RPMI8226 (cell line): ENCODE data around the gene AKR1D1.
"Not testable (repeated sequence)": the region's sequence is repeated elsewhere in the genome, so short reads cannot be mapped to it uniquely, and the experiment has no call there.

Experiments used
- DNase-seq: peaks from one replicate; pipeline ENCODE4 v3.0.0-alpha.2; 2015

AKR1D1 gene, protein sequence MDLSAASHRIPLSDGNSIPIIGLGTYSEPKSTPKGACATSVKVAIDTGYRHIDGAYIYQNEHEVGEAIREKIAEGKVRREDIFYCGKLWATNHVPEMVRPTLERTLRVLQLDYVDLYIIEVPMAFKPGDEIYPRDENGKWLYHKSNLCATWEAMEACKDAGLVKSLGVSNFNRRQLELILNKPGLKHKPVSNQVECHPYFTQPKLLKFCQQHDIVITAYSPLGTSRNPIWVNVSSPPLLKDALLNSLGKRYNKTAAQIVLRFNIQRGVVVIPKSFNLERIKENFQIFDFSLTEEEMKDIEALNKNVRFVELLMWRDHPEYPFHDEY

DNA sequence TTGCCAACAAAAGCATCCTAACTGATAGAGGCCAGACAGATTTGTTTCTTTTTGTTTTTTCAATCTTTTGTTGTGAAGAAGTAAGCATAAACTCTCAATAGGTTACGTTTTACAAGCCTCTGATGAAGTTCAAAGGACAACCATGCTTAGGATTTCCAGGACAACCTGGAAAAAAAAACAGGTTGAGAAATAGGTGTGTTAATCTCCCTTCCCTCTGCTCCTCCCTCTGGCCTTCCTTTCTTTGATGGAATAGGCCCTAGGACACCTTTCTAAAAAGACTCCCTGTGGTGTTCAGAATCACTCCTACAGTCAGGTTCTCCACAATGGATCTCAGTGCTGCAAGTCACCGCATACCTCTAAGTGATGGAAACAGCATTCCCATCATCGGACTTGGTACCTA lies at the start of gene AKR1D1:
AKR1D1 (plus strand) TSS at position 264 of the 400 bp plus-strand sequence; CDS start at position 324, 60 bp downstream.
- DNase-seq: no peak

DNA sequence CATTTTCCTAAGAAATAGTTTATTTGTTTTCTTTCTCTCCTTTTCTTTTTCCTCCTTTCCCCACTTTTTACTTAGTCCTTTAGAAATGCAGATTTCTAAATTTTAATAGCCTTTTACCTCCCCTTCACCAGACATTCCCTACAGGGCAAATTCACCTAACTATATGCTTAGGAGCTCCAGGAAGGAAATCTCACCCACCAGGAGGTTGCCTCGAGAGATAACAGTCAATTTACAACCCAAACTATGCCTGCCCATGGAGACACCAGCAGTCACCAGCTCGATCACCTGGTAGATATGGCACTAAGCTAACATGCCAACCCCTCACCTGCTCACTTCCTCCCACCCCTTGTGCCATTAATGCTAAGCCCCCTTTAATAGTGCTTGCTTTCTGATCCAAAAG lies 49.2 kb upstream of the AKR1D1 start:
- DNase-seq: no peak

DNA sequence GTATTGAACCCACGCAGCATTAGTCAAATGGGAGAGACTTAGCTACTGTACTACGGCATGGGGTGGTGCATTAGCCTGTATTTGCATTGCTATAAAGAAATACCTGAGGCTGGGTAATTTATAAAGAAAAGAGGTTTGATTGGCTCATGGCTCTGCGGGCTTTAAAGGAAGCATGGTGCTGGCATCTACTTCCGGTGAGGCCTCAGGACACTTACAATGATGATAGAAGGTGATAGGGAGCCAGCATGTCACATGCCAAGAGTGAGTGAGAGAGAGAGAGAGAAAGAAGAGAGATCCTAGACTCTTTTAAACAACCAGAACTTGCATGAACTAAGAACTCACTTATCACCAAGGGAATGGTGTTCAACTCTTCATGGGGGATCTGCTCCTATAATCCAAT lies 47.1 kb upstream of the AKR1D1 start:
- DNase-seq: no peak

DNA sequence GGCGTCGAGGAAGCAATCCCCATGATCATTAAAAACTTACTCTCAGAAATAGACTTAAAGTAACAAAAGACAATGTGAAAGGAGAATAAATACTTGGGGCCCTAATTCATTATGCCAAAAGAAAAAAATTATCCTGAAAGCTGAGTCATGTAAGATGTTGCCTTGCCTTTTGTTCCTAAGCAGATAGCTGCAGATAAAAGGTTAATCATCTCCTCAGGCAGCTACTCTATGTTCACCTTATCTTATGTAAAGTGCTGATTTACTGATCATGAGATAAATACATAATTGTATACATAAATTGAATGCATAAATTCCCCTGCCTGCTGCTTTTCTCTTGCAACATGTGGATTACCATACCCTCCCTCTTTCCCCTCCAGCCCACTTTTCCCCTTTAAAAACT lies 46.3 kb upstream of the AKR1D1 start:
- no peak for DNase-seq

DNA sequence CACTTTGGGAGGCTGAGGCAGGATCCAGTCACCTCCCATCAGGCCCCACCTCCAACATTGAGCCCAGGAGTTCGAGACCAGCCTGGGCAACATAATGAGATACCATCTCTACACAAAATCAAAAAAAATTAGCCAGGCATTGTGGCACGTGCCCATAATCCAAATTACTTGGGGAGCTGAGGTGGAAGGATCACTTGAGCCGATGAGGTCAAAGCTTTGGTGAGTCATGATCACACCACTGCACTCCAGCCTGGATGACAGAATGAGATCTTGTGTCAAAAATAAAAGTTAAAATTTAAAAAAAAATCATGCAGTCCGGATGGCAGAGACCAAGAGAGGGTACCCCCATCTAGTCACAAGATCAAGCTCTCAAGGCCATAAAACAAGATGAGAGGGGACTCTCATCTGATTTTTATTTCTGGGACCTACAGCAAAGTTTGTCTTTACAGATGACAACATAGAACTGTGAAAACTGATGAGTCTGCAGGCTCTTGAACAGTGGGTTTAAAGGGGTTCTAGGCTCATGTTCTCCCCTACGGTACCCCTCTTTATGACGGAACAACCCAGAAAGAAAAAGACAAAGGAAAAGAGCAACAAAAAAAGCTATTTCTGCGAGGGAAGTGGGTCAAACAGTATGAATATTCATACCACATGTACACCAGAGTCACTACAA lies 45.4 kb upstream of the AKR1D1 start:
- no peak for DNase-seq

DNA sequence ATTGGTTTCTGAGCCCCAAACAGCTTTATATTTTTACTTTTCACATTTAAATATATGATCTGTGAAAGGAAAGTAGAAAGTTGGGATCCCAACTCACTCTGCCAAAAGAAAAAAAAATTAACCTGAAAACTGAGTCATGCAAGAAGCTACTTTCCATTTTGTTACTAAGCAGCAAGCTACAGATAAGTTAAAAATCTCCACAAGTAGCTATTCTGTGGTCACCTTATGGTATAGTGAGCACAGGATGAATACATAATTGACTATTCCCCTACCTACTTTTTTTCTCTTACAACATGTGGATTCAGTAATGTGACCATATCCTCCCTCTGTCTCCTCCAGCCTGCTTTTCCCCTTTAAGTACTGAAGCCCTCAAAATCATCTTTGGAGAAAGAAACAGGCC lies 44.1 kb upstream of the AKR1D1 start:
- DNase-seq: no peak

DNA sequence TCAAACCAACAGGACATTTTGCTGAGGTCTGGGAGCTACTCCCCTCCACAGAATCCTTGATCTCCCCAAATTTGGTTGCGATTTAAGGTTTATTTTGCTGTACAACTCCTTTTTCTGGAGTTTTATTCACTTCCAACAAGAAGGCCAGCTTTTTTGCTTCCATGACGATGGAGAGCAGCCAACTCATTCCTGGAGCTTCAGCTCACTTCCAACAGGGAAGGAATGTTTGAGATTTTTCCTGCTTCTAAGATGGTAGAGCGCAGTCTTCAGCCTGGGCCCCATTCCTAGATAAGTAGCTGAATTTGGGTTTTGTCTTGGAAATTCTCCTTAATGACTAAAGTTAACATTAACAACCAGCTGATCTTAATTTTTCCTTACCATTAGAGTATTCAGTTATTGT lies 43.5 kb upstream of the AKR1D1 start:
- no peak for DNase-seq

DNA sequence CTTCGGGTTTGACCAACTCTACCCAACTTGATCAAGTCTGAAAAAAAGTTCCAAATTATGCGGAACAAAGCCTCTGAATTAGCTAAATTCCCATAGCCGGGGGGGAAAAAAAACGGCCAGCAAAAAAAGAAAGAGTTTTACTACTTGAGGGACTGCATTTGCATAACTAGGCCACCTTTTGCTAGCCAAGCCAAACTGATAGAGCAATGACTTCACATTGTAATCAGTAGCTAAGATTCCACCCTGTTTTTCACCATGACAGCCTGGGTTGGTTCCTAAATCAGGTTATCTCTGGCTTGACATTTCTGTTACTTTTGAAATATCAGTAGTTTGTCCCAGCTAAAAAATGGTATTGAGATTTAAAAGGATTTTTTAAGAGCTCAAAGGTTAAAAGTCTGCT lies 43.0 kb upstream of the AKR1D1 start:
- no peak for DNase-seq

DNA sequence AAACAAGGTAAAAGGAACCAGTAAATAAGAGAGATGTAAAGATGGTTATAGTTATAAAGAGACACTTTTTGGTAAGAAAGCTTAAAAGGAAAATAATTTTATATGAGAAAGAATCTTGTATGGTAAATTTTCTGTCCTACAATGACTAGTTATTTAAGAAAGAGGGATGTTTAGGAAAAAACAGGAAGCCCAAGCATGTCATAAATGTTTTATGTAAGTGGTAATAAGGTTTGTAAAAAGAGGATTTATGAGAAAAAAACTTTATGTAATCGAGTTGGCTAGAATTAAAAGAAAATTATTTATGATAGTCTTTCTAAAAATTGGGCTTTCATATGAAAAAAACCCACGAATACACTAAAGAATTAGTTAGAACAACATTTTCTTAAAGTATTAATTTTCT lies 40.1 kb upstream of the AKR1D1 start:
- no peak for DNase-seq

DNA sequence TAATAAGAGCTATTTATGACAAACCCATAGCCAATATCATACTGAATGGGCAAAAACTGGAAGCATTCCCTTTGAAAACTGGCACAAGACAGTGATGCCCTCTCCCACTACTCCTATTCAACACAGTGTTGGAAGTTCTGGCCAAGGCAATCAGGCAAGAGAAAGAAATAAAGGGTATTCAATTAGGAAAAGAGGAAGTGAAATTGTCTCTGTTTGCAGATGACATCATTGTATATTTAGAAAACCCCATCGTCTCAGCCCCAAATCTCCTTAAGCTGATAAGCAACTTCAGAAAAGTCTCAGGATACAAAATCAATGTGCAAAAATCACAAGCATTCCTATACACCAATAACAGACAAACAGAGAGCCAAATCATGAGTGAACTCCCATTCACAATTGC lies 36.2 kb upstream of the AKR1D1 start:
- not testable (repeated sequence) for DNase-seq

DNA sequence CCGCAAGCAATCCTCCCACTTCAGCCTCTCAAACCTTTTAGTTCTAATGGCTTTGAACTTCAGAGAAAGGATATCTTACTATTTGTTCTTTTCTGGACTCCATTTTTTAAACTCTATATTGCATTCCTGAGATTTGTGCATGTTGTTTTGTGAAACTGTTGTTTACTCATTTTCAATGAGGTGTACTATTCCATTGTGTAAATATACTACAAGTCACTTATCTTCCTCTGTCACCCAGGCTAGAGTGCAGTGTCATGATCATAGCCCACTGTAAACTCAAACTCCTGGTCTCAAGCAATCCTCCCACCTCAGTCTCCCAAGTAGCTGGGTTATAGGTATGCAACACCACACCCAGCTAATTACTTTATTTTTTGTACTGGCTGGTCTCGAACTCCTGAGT lies 31.4 kb upstream of the AKR1D1 start:
- DNase-seq: no peak

DNA sequence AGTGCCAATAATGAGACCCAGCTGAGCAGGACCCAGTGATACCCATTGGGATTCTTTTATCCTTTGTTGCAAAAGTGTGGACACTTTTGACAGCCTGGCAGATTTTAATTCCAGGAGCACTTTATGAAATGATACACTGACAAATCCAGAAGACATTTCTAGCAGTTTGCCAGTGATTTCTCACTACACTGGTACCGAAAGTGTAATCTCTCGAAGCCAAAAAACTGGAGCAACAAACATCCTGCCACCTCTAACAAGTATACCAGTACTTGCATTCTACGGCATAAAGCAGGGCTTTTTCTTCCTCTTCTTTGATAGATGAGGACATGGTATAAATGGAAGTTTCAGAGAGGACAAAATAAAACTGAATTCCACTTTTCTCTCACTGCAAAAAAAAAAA lies 28.4 kb upstream of the AKR1D1 start:
- DNase-seq: no peak

DNA sequence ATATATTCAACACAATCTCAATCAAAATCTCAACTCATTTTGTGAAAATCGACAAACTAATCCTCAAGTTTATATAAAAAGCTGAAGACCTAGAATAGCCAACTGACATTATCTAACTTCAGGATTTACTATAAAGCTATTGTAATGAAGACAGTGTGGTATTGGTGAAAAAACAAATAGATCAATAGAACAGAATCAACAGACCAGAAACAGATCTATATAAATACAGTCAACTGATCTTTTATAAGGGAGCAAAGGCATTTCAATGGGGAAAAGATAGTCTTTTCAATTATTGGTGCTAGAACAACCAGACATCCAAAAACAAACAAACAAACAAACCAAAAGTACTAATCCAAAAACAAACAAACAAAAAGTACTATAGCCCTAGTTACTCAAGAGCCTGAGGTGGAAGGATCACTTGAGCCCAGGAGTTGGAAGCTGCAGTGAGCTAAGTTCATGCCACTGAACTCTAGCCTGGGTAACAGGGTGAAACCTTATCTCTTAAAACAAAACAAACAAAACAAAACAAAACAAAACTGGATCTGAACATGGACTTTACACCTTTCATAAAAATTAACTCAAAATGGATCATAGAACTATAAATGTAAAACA lies 26.6 kb upstream of the AKR1D1 start:
- no peak for DNase-seq

DNA sequence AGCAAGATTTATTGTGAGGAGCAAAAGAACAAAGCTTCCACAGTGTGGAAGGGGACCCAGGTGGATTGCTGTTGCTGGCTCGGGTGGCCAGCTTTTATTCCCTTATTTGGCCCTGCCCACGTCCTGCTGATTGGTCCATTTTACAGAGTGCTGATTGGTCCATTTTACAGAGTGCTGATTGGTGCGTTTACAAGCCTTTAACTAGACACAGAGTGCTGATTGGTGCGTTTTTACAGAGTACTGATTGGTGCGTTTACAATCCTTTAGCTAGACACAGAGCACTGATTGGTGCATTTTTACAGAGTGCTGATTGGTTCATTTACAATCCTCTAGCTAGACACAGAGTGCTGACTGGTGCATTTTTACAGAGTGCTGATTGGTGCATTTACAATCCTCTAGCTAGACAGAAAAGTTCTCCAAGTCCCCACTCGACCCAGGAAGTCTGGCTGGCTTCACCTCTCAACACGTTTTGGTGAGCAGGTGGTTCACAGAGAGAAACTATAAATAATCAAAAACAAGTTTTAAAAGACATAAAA lies 24.5 kb upstream of the AKR1D1 start:
- DNase-seq: not testable (repeated sequence)

DNA sequence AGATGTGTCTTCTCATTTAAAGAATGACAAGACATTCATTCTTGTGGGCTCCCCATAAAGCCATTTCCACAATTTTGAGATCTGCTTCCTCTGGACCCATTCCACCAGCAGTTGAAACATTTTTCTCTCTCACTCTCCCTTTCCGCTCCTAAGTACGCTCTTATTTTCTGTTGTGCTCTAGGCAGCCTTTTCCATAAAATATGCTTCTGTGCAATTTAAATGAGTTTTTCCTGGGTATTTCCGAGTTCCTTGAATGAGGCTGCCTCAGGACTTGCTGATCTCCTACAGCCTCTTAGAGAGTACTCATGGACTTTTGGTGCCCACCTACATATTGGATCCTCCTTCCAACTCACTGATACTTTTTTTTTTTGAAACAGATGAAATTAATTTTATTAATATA lies 23.6 kb upstream of the AKR1D1 start:
- no peak for DNase-seq

DNA sequence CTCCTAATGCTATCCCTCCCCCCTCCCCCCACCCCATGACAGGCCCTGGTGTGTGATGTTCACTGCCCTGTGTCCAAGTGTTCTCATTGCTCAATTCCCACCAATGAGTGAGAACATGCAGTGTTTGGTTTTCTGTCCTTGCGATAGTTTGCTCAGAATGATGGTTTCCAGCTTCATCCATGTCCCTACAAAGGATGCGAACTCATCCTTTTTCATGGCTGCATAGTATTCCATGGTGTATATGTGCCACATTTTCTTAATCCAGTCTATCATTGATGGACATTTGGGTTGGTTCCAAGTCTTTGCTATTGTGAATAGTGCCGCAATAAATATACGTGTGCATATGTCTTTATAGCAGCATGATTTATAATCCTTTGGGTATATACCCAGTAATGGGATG lies 20.6 kb upstream of the AKR1D1 start:
- DNase-seq: not testable (repeated sequence)

DNA sequence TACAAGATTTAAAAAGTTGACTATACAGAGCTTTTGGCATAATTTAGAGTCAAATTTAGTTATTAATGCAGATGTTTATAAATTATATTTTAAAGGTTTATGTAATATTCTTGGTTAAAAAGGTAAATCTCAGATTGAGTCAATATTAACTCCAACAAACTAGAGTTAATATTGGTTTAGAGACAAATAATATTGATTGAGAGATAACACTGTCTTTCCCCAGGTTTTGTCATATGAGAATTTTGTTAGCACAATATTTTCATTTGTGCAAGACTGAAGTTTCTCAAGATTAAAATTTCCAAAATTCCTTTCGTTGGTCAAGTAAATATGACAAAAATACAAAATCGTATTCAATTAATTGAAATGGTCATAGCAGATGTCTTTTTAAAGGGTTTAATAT lies 12.9 kb upstream of the AKR1D1 start:
- no peak for DNase-seq

DNA sequence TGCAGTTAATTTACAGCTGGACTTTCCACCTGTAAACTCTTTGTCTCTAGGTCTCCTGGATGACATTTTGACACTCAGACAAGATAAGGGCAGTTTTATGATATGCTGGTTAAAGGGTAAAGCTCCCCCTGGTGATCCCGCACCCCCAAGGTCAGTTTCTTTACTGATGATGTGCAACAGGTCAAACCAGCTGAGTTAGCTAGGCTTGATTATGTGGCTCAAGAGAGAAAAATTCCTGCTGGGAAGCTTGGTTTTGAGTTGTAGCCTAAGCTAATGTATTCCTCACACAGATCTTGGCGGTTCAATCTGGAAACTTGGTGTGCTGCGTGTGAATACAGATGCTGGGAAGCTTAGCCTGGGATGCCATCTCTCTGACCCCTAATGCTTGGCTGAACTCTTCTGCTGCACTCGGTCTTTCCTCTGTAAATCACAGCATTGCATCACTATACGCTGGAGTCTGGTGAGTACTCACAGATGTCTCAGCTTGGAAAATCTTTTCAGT lies 11.4 kb upstream of the AKR1D1 start:
- DNase-seq: no peak

DNA sequence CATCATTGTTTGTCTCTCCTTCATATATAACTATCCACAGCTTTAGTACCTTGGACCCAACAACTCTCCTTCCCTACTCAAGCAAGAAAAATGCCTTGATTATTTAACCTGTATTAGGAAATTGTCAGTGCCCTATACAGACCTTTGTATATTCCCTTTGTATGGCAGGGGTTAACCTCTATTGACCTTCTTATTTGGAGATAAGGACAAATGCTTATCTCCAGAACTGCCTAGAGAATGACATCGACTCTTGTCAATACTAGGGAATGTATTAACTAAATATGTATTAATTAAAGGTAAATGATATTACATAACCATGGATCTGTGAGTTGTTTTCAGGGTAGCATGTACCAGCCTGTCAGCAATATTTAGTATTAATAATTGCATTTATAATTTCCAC lies 10.4 kb upstream of the AKR1D1 start:
- no peak for DNase-seq

DNA sequence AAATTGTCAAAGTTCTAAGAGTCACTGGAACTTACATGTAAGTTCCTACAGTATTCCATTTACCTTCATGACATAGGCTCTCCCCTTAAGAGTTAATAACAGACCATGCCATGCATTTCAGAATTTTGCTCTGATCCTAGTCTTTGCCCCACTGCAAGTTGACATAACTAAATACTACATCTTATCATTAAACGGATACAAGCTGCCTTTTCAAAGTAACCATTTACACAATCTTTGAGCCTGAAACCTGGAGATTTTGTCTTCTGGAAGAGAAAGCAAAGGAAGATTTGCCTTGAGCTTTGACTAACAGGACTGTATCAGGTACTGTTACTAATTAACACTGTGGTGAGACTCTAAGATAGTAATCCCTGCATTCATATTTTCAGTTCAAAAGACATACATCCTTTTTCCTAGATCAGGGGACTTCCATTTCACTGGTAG lies 9.3 kb upstream of the AKR1D1 start:
- no peak for DNase-seq

DNA sequence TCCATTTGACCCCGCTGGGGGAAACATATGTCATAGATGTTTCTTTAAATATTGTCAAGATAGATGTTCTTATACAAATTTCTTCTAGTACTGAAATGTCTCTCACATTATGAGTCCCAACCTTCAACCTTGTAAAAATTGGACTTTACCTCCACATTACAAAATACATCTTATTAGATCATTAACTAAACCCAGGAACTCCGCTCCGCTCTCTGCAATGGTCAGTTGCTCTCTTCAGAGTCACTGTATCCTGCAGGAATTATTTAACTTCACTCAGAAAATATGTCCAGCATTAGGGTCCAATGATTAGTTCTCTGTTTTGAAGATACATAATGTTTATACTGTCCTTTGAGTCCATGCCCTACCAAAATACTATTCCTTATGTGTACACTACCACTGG lies 8.5 kb upstream of the AKR1D1 start:
- no peak for DNase-seq

DNA sequence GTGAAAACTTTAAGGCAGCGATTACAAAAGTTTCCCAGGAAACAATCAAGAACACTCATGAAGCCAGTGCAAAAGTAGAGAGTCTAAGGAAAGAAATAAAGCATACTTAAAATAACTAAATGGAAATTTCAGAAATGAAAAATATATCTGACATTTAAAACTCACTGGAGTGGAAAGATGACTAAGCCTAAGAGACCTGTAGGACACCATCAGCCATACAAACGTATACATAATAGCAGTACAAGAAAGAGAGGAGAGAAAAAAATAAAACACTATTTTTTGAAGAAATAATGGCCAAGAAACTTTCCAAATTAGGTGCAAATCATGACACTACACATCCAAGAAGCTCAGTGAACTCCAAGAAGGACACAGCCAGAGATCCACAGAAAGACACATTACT lies 5.4 kb upstream of the AKR1D1 start:
- no peak for DNase-seq

DNA sequence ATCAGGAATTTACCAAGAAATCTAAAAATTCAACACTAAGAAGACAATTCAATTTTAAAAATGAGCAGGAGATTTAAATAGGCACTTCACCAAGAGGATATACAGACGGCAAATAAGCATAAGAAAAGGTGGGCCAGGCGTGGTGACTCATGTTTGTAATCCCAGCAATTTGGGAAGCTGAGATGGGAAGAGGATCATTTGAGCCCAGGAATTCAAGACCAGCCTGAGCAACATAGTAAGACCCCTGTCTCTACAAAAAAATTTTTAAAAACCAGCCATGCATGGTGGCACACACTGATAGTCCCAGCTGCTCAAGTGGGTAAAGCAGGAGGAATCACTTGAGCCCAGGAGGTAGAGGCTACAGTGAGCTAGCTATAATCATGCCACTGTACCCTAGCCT lies 3.5 kb upstream of the AKR1D1 start:
- no peak for DNase-seq

DNA sequence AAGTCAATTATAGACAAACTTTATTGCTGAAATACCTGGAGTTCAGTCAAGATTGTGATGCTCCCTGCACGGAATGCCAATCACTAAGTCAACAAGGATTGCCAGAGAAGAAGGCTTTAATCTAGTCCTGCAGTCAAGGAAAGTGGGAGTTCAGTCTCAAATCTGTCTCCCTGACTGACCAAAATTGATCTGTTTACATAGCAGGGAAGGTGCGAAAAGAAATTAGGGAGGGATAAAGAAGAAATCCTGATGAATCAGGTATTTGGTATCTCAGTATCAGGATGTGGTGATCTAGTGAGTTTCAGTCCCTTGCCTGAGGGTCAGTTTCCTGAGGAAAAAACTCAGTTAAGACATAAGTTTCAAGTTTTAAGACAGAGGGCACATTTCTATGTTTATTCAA lies 2.1 kb upstream of the AKR1D1 start:
- DNase-seq: no peak
